Gastrocnemius medialis (tissue), 4 donors: Measurements from ENCODE around the gene COL6A3. TPM values are rescaled to one million over a fixed set of nuclear protein-coding genes. Genes with fewer than 3 reads are reported as not detected.

Experiments
- ATAC-seq, 2 donors: fragments of 150-250 bp; one replicate each; pipeline ENCODE4 v1.9.1; 2016
- DNase-seq, 2 donors: peaks; one replicate each; pipeline ENCODE4 v3.0.0-alpha.2; 2019
- H3K27ac ChIP-seq, 4 donors: fragments of 200-600 bp; sonication (generic); 1 replicate in 1 of 4; 2 replicates in 3 of 4; pipeline ENCODE4 v1.5.1; 2016 to 2018; ENCODE audit warnings: mild to moderate bottlenecking in 2 of 4, moderate library complexity in 1 of 4
- H3K27me3 ChIP-seq, 3 donors: fragments of 200-600 bp; sonication (generic) in 2 of 3; 1 replicate in 1 of 3; 2 replicates in 2 of 3; pipeline versions ENCODE4 v1.5.1 to v1.6.0; 2016 to 2019; ENCODE audit warnings: mild to moderate bottlenecking in 1 of 3, moderate library complexity in 1 of 3
- H3K36me3 ChIP-seq, 2 donors: fragments of 200-600 bp; sonication (generic) in 1 of 2; one replicate each; pipeline ENCODE4 v1.5.1; 2017 to 2018
- H3K4me1 ChIP-seq, 2 donors: fragments of 200-600 bp; sonication (generic) in 1 of 2; one replicate each; pipeline ENCODE4 v1.5.1; 2016 to 2017; ENCODE audit warnings: mild to moderate bottlenecking in 2 of 2
- H3K4me3 ChIP-seq, 4 donors: fragments of 200-600 bp; sonication (generic) in 3 of 4; 1 replicate in 1 of 4; 2 replicates in 3 of 4; pipeline ENCODE4 v1.5.1; 2016 to 2019; ENCODE audit warnings: mild to moderate bottlenecking in 2 of 4
- H3K9me3 ChIP-seq, 3 donors: fragments of 200-600 bp; sonication (generic) in 2 of 3; 1 replicate in 1 of 3; 2 replicates in 2 of 3; pipeline ENCODE4 v1.5.1; 2016 to 2019
- POLR2A ChIP-seq, 2 donors: fragments of 450-650 bp; IDR thresholded peaks; one replicate each; pipeline ENCODE4 v1.6.1; 2017; ENCODE audit warnings: antibody characterized with exemption in 2 of 2, mild to moderate bottlenecking in 2 of 2, moderate library complexity in 2 of 2
- in situ Hi-C, 4 donors: fragments of 200-750 bp; cut with MboI; loops; one replicate each; pipeline versions ENCODE4 v1.15.0 to v1.8.0; 2017; ENCODE audit warnings: low sequenced_read_pairs in 4 of 4
- intact Hi-C: fragments of 100-400 bp; cut with DNase I; formaldehyde crosslinking; loops from one replicate; pipeline ENCODE4 v1.15.1; 2023; ENCODE audit warnings: low total_unique reads
- total RNA-seq, 4 donors: library from RNA; depleted of rRNA; stranded (reverse); fragments of >200 nt; gene quantifications; one replicate each; pipeline versions ENCODE4 v1.1.0 to v1.2.3, GENCODE V29; 2016
- TF ChIP-seq, protein P1 (sequence below), 5 experiments: fragments of 450-650 bp in 3 of 5; fragments of 200-600 bp in 2 of 5; sonication (generic) in 2 of 5; IDR thresholded peaks in 4 of 5; conservative IDR thresholded peaks in 1 of 5; 1 replicate in 4 of 5; 2 replicates in 1 of 5; pipeline ENCODE4 v1.5.1; 2016 to 2019; ENCODE audit warnings: antibody characterized with exemption in 5 of 5, mild to moderate bottlenecking in 3 of 5, moderate library complexity in 3 of 5

COL6A3 gene
- total RNA-seq, 4 donors from 2014 or later, result 45.3 to 150 (median 108) TPM

DNA sequence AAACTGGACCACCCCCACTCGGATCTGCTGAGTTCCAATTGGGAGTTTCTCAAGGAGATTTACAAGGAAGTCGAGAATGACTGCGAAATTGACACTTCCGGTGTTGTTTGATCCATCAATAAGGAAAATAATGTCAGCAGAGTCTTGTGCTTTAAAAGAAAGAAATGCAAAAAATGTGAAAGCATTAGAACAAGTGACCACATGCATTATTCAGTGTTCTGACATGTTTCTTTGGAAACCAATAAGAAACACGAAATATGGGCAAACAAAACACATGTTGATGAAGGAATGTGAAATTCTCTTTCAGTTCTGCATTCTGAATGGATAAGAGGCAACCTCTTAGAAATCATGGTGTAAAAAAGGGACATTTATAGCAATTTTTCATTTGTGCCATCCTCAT, 25.9 kb downstream of the COL6A3 start:
- in situ Hi-C loops, result no loop called here
- TF ChIP-seq POLR2A (IDR thresholded peaks at IDR 0.05), result no peak
- TF ChIP-seq, protein P1, sequence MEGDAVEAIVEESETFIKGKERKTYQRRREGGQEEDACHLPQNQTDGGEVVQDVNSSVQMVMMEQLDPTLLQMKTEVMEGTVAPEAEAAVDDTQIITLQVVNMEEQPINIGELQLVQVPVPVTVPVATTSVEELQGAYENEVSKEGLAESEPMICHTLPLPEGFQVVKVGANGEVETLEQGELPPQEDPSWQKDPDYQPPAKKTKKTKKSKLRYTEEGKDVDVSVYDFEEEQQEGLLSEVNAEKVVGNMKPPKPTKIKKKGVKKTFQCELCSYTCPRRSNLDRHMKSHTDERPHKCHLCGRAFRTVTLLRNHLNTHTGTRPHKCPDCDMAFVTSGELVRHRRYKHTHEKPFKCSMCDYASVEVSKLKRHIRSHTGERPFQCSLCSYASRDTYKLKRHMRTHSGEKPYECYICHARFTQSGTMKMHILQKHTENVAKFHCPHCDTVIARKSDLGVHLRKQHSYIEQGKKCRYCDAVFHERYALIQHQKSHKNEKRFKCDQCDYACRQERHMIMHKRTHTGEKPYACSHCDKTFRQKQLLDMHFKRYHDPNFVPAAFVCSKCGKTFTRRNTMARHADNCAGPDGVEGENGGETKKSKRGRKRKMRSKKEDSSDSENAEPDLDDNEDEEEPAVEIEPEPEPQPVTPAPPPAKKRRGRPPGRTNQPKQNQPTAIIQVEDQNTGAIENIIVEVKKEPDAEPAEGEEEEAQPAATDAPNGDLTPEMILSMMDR (IDR thresholded peaks at IDR 0.05 in 4 of 5, conservative IDR thresholded peaks at IDR 0.05 in 1 of 5), result no peak
- Histone ChIP-seq H3K9me3 (no peaks in the 10 kb centered on the region), H3K36me3 (no peaks in the 10 kb centered on the region), H3K27me3 (no peaks in the 10 kb centered on the region), H3K4me3 (no peak overlapping the region), H3K27ac (no peak overlapping the region), H3K4me1 (no peaks in the 10 kb centered on the region)
- ATAC-seq (no peak), DNase-seq (no peak)
- intact Hi-C loops, result no loop called here

DNA sequence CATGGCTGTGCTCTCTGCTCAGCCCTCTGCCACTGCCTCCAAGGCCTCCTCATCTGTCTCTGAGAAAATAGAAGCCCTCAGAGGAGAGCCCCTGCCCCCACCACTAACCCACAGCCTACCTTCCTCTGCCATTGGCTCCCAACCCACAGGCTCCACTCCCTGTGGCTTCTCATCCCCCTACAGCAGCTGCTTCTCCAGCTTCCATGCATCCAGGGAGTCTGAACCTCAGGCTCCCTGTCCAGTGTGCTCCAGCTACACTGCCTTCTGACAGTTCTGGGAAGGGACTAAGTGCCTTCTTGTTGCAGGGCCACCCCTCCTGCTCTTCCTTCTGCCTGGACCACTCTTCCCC, 29.3 kb downstream of the COL6A3 start:
- in situ Hi-C loops (no loop called here), intact Hi-C loops (no loop called here)
- ATAC-seq (no peak), DNase-seq (no peak)
- Histone ChIP-seq H3K27me3 (no peaks in the 10 kb centered on the region), H3K4me1 (no peaks in the 10 kb centered on the region), H3K9me3 (no peaks in the 10 kb centered on the region), H3K27ac (peak overlapping the region; percentile 37 to 61 (median 50)), H3K36me3 (no peaks in the 10 kb centered on the region), H3K4me3 (no peak overlapping the region)
- TF ChIP-seq POLR2A (IDR thresholded peaks at IDR 0.05), result no peak
- TF ChIP-seq, protein P1 (IDR thresholded peaks at IDR 0.05 in 4 of 5, conservative IDR thresholded peaks at IDR 0.05 in 1 of 5), result no peak

DNA sequence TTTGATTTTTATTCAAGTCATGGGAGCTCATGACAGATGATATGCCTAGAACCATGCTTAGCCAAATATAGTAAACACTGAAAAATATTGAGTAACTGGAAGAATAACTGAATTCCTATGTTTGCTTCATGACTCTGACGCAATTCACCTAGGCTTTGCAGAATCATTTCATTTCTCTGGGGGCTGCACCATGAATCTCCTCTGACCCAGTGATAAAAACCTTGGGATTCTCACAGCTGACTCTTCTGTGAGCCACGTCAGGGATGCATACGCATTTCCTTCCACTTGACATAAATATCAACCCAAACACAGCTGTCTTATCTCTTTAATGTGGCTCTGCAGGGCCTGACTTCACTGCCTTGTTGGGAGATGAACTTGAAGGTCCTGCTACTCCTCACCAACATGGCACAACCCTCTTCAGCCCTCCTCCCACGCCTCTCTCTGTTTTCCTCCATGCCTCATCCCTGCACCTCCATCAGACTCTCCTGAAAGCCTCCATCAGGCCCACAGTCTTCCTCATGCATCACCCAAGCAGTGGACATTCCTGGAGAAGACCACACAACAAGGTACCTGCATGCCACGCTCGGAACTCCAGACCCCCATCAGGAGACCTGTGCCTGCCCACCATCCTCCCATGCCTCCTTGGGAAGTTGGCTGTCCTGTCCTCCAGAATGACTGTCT, 29.8 kb downstream of the COL6A3 start:
- TF ChIP-seq, protein P1 (IDR thresholded peaks at IDR 0.05 in 4 of 5, conservative IDR thresholded peaks at IDR 0.05 in 1 of 5), result no peak
- TF ChIP-seq POLR2A (IDR thresholded peaks at IDR 0.05), result no peak
- no peaks in the 10 kb centered on the region for H3K4me1 ChIP-seq
- intact Hi-C loops (no loop called here), in situ Hi-C loops (no loop called here)
- no peaks in the 10 kb centered on the region for H3K9me3 ChIP-seq
- ATAC-seq (peak; percentile 21 to 70), DNase-seq (no peak)
- H3K36me3 ChIP-seq, result no peaks in the 10 kb centered on the region
- peak overlapping the region; percentile 37 to 61 (median 50) for H3K27ac ChIP-seq
- no peaks in the 10 kb centered on the region for H3K27me3 ChIP-seq
- no peak overlapping the region for H3K4me3 ChIP-seq

DNA sequence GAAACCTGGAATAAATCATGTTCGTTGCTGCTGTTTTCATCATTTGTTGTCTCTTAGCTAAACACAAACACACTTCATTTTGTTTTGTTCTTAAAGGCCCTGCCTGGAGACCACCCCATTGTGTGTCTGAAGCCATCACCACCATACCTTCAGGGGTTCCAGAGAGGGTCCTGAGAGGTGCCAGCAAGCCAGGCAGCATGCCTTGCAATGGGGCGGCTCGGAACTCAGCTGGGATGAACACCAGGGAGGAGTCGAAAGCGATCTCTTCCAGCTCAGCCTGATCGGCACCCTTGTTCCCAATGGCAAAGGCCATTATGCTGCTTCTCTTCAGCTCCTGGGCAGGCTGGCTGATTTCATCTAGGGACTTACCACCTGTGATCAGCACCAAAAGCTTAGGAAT, 33.2 kb downstream of the COL6A3 start:
- no peak overlapping the region for H3K27ac ChIP-seq
- H3K36me3 ChIP-seq, result no peaks in the 10 kb centered on the region
- intact Hi-C loops (no loop called here), in situ Hi-C loops (no loop called here)
- H3K27me3 ChIP-seq, result no peaks in the 10 kb centered on the region
- DNase-seq, result no peak
- TF ChIP-seq, protein P1 (IDR thresholded peaks at IDR 0.05 in 4 of 5, conservative IDR thresholded peaks at IDR 0.05 in 1 of 5), result no peak
- TF ChIP-seq POLR2A (IDR thresholded peaks at IDR 0.05), result no peak
- ATAC-seq, result no peak
- H3K4me1 ChIP-seq, result no peaks in the 10 kb centered on the region
- H3K4me3 ChIP-seq, result no peak overlapping the region
- H3K9me3 ChIP-seq, result no peaks in the 10 kb centered on the region

DNA sequence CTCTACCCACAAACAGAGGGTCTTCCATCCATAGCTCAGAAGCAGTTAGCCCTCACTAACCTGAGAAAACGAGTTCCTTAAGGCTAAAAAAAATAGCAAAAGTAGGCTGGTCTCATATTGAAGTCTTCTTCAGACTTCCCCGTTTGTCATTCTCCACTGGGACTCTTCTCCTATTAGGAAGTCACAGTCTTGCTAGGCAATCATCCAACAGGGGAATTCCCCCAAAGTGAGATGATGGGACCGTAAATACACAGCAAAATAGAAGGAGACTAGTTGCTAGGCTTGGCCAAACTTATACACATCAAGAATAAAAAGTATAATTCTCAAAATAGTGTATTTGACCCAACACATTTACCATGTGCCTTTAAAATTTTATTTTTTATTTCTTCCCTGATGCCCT, 34.3 kb downstream of the COL6A3 start:
- Histone ChIP-seq H3K36me3 (no peaks in the 10 kb centered on the region), H3K4me1 (no peaks in the 10 kb centered on the region), H3K27me3 (no peaks in the 10 kb centered on the region), H3K4me3 (no peak overlapping the region), H3K27ac (no peak overlapping the region), H3K9me3 (no peaks in the 10 kb centered on the region)
- intact Hi-C loops (no loop called here), in situ Hi-C loops (no loop called here)
- DNase-seq, result no peak
- TF ChIP-seq, protein P1 (IDR thresholded peaks at IDR 0.05 in 4 of 5, conservative IDR thresholded peaks at IDR 0.05 in 1 of 5), result no peak
- TF ChIP-seq POLR2A (IDR thresholded peaks at IDR 0.05), result no peak
- ATAC-seq, result no peak
